HCT116 (cell line): ENCODE results near the gene THRB. TPM values are rescaled to one million over a fixed set of nuclear protein-coding genes. Genes with fewer than 3 reads are reported as not detected.

Source experiments
- ATAC-seq: fragments of 200-7000 bp; cut with Tn5 transposase; 2 replicates; pipeline ENCODE4 v1.9.1; 2020; ENCODE audit warnings: mild to moderate bottlenecking, moderate library complexity
- BruUV-seq: library from RNA; stranded (reverse); fragments of 400-500 nt; replicated peaks from 2 replicates; lab custom pipeline; 2021; lab: Mats Ljungman, UMichigan
- CTCF ChIA-PET: fragments of 300-600 bp; sonication (Branson Sonifier 250); formaldehyde crosslinking; loops from one replicate; lab custom pipeline; 2021; ENCODE audit warnings: antibody characterized with exemption; lab: Charles Lee
- POLR2A ChIA-PET: fragments of 300-600, 350-600 bp; sonication (Branson Sonifier 250); formaldehyde crosslinking; loops from one replicate; lab custom pipeline; 2021; ENCODE audit warnings: antibody characterized with exemption; lab: Charles Lee
- RAD21 ChIA-PET, 2 experiments: fragments of 300-600 bp; sonication (Branson Sonifier 250); formaldehyde crosslinking; loops; one replicate each; lab custom pipeline; 2023; ENCODE audit warnings: low total read pairs in 2 of 2; ENCODE audit not compliant: uncharacterized antibody in 2 of 2, unreplicated experiment in 2 of 2, low non-redundant PET in 1 of 2; lab: Charles Lee
- DNase-seq: peaks from one replicate; pipeline ENCODE4 v3.0.0-alpha.2; 2010; ENCODE audit warnings: low read depth, low spot score
- H2AFZ ChIP-seq: fragments of 200-600 bp; shearing (Covaris generic), sonication (generic); 2 replicates; pipeline ENCODE4 v1.6.1; 2017; ENCODE audit warnings: low read depth, mixed run types, mixed read lengths, antibody characterized with exemption, low read length; ENCODE audit not compliant: poor library complexity, severe bottlenecking
- H3K27ac ChIP-seq: 2 replicates; pipeline ENCODE4 v1.5.1; 2012; ENCODE audit warnings: low read depth, low read length
- H3K27me3 ChIP-seq: fragments of 200-600 bp; sonication (generic); 2 replicates; pipeline ENCODE4 v1.6.1; 2016; ENCODE audit warnings: mixed run types, low read length, mixed read lengths; ENCODE audit not compliant: insufficient read depth
- H3K36me3 ChIP-seq, 2 experiments: fragments of 200-500 bp in 1 of 2; fragments of 200-600 bp in 1 of 2; sonication (Bioruptor generic) in 1 of 2; sonication (generic) in 1 of 2; 2 replicates each; pipeline versions ENCODE4 v1.5.1 to v1.6.1; 2014 to 2016; ENCODE audit warnings: low read length in 2 of 2, inconsistent platforms in 1 of 2, mixed read lengths in 1 of 2, mixed run types in 1 of 2; ENCODE audit not compliant: insufficient read depth in 2 of 2, control insufficient read depth in 1 of 2
- H3K4me1 ChIP-seq, 2 experiments: fragments of 200-600 bp in 1 of 2; sonication (generic) in 1 of 2; 2 replicates each; pipeline versions ENCODE4 v1.5.1 to v1.6.1; 2012 to 2017; ENCODE audit warnings: low read length in 2 of 2, inconsistent platforms in 1 of 2, mild to moderate bottlenecking in 1 of 2, mixed read lengths in 1 of 2, mixed run types in 1 of 2, moderate library complexity in 1 of 2; ENCODE audit not compliant: insufficient read depth in 2 of 2, control insufficient read depth in 1 of 2
- H3K4me2 ChIP-seq: fragments of 200-600 bp; sonication (generic); 2 replicates; pipeline ENCODE4 v1.6.1; 2017; ENCODE audit warnings: mixed run types, low read length, mixed read lengths
- H3K4me3 ChIP-seq, 2 experiments: fragments of 200-600 bp in 1 of 2; sonication (generic) in 1 of 2; replicated peaks in 1 of 2; 2 replicates each; pipeline ENCODE4 v1.5.1; 2011 to 2016; ENCODE audit warnings: low read length in 2 of 2, control low read depth in 1 of 2, low read depth in 1 of 2, mild to moderate bottlenecking in 1 of 2, mixed read lengths in 1 of 2, mixed run types in 1 of 2
- H3K79me2 ChIP-seq: fragments of 200-600 bp; sonication (generic); 2 replicates; pipeline ENCODE4 v1.6.1; 2017; ENCODE audit warnings: mild to moderate bottlenecking, mixed run types, low read length, moderate library complexity, mixed read lengths; ENCODE audit not compliant: insufficient read depth
- H3K9ac ChIP-seq: fragments of 200-600 bp; sonication (generic); 2 replicates; pipeline ENCODE4 v1.6.1; 2016; ENCODE audit warnings: low read length, mixed read lengths
- H3K9me2 ChIP-seq: fragments of 200-600 bp; sonication (generic), shearing (Covaris generic); 2 replicates; pipeline ENCODE4 v1.6.1; 2017; ENCODE audit warnings: mixed run types, mild to moderate bottlenecking, moderate library complexity; ENCODE audit not compliant: insufficient read depth
- H3K9me3 ChIP-seq, 2 experiments: fragments of 200-500 bp in 1 of 2; fragments of 200-600 bp in 1 of 2; sonication (Bioruptor generic) in 1 of 2; sonication (generic) in 1 of 2; 2 replicates each; pipeline ENCODE4 v1.6.1; 2014 to 2017; ENCODE audit warnings: low read length in 2 of 2, mixed read lengths in 2 of 2, inconsistent platforms in 1 of 2, low read depth in 1 of 2, mild to moderate bottlenecking in 1 of 2, mixed run types in 1 of 2, moderate library complexity in 1 of 2; ENCODE audit not compliant: control insufficient read depth in 1 of 2, insufficient read depth in 1 of 2
- H4K20me1 ChIP-seq: fragments of 200-600 bp; sonication (generic), shearing (Covaris generic); 2 replicates; pipeline ENCODE4 v1.6.1; 2017; ENCODE audit warnings: mixed run types, mild to moderate bottlenecking, moderate library complexity; ENCODE audit not compliant: insufficient read depth
- CBX3 ChIP-seq: IDR thresholded peaks from 2 replicates; pipeline ENCODE4 v1.6.1; 2012; ENCODE audit warnings: low read depth
- CEBPB ChIP-seq: IDR thresholded peaks from 2 replicates; pipeline ENCODE4 v1.6.1; 2012; ENCODE audit warnings: low read depth
- EGR1 ChIP-seq: IDR thresholded peaks from 2 replicates; pipeline ENCODE4 v1.6.1; 2012; ENCODE audit warnings: low read depth
- ELF1 ChIP-seq: IDR thresholded peaks from 2 replicates; pipeline ENCODE4 v1.6.1; 2012; ENCODE audit warnings: low read depth, borderline replicate concordance
- EZH2 ChIP-seq: fragments of 200-600 bp; sonication (generic); IDR thresholded peaks from 2 replicates; pipeline ENCODE4 v1.6.1; 2017; ENCODE audit warnings: antibody characterized with exemption, mixed run types
- EZH2phosphoT487 ChIP-seq: fragments of 200-600 bp; IDR thresholded peaks from 2 replicates; pipeline ENCODE4 v1.6.1; 2018; ENCODE audit warnings: antibody characterized with exemption, borderline replicate concordance
- FOSL1 ChIP-seq: IDR thresholded peaks from 2 replicates; pipeline ENCODE4 v1.6.1; 2012; ENCODE audit warnings: low read depth
- POLR2A ChIP-seq: IDR thresholded peaks from 2 replicates; pipeline ENCODE4 v1.7.0; 2011; ENCODE audit warnings: borderline replicate concordance; ENCODE audit not compliant: insufficient read depth, insufficient read length; ENCODE audit errors: extremely low read depth
- SIN3A ChIP-seq: IDR thresholded peaks from 2 replicates; pipeline ENCODE4 v1.6.1; 2012; ENCODE audit warnings: low read depth
- SRF ChIP-seq: IDR thresholded peaks from 2 replicates; pipeline ENCODE4 v1.6.1; 2012; ENCODE audit warnings: low read depth
- TCF7L2 ChIP-seq: IDR thresholded peaks from 2 replicates; pipeline ENCODE4 v1.7.0; 2011; ENCODE audit warnings: borderline replicate concordance, inconsistent platforms; ENCODE audit not compliant: insufficient read depth, insufficient read length; ENCODE audit errors: extremely low read depth
- YY1 ChIP-seq: IDR thresholded peaks from 2 replicates; pipeline ENCODE4 v1.6.1; 2011; ENCODE audit warnings: low read length, low read depth, moderate library complexity, mild to moderate bottlenecking; ENCODE audit not compliant: insufficient replicate concordance; ENCODE audit errors: extremely low read depth
- intact Hi-C: fragments of 100-400 bp; cut with micrococcal nuclease; formaldehyde crosslinking; loops from 2 replicates; pipeline ENCODE4 v1.10.0; 2022
- total RNA-seq: library from RNA; stranded (reverse); gene quantifications from one replicate; pipeline ENCODE4 v1.2.1, GENCODE V29; 2021; ENCODE audit not compliant: unreplicated experiment
- TF ChIP-seq, protein P1 (sequence below): IDR thresholded peaks from 2 replicates; pipeline ENCODE4 v1.6.1; 2012
- TF ChIP-seq, protein P2 (sequence below): IDR thresholded peaks from 2 replicates; pipeline ENCODE4 v1.6.1; 2012
- TF ChIP-seq, protein P3 (sequence below): IDR thresholded peaks from 2 replicates; pipeline ENCODE4 v1.6.1; 2012; ENCODE audit warnings: low read depth
- TF ChIP-seq, protein P4 (sequence below): IDR thresholded peaks from 2 replicates; pipeline ENCODE4 v1.6.1; 2011; ENCODE audit warnings: mild to moderate bottlenecking, low read length, moderate library complexity; ENCODE audit not compliant: insufficient replicate concordance; ENCODE audit errors: extremely low read depth

THRB gene
- total RNA-seq, 1 experiment from 2014 or later, result 2.5 TPM

DNA sequence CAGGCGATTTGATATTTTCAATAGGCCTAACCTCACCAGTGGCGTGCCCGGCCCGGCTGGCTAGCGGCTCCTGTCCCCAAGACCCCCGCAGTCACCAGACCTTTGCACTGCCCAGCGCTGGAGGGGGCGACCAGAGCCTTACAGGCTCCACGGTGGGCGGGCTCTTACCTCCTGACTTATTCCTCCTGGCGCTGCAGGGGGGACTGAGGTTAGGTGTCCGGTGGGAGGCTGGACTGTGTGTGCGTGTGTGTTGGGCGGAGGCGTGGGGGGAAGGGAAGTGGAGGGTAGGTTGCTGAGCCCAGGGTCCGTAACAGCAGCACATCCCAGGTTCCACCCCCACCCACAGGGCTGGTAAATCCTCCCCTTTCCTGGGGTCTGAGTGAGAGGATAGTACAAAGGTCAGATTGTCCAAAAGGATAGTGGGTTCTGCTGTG, 27.5 kb upstream of the THRB start:
- no peak overlapping the region for H3K9ac ChIP-seq
- no peaks in the 10 kb centered on the region for H3K36me3 ChIP-seq
- peaks cover 0 to 15% of the 10 kb centered on the region in 2 experiments; a peak in 2 of 4 replicates for H3K4me1 ChIP-seq
- H3K9me2 ChIP-seq, result no peaks in the 10 kb centered on the region
- no peaks in the 10 kb centered on the region for H3K27me3 ChIP-seq
- RAD21 ChIA-PET, result no interaction called here
- intact Hi-C loops, result no loop called here
- no peak overlapping the region for H3K4me2 ChIP-seq
- TF ChIP-seq, protein P1, sequence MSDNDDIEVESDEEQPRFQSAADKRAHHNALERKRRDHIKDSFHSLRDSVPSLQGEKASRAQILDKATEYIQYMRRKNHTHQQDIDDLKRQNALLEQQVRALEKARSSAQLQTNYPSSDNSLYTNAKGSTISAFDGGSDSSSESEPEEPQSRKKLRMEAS, result no peak
- no peak for TF ChIP-seq EZH2phosphoT487
- no peak for TF ChIP-seq CEBPB
- no peak for TF ChIP-seq TCF7L2
- TF ChIP-seq, protein P2, sequence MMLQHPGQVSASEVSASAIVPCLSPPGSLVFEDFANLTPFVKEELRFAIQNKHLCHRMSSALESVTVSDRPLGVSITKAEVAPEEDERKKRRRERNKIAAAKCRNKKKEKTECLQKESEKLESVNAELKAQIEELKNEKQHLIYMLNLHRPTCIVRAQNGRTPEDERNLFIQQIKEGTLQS, result no peak
- no peak for TF ChIP-seq EZH2
- no peak for TF ChIP-seq FOSL1
- TF ChIP-seq, protein P3, sequence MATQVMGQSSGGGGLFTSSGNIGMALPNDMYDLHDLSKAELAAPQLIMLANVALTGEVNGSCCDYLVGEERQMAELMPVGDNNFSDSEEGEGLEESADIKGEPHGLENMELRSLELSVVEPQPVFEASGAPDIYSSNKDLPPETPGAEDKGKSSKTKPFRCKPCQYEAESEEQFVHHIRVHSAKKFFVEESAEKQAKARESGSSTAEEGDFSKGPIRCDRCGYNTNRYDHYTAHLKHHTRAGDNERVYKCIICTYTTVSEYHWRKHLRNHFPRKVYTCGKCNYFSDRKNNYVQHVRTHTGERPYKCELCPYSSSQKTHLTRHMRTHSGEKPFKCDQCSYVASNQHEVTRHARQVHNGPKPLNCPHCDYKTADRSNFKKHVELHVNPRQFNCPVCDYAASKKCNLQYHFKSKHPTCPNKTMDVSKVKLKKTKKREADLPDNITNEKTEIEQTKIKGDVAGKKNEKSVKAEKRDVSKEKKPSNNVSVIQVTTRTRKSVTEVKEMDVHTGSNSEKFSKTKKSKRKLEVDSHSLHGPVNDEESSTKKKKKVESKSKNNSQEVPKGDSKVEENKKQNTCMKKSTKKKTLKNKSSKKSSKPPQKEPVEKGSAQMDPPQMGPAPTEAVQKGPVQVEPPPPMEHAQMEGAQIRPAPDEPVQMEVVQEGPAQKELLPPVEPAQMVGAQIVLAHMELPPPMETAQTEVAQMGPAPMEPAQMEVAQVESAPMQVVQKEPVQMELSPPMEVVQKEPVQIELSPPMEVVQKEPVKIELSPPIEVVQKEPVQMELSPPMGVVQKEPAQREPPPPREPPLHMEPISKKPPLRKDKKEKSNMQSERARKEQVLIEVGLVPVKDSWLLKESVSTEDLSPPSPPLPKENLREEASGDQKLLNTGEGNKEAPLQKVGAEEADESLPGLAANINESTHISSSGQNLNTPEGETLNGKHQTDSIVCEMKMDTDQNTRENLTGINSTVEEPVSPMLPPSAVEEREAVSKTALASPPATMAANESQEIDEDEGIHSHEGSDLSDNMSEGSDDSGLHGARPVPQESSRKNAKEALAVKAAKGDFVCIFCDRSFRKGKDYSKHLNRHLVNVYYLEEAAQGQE, result no peak
- no peak for TF ChIP-seq SIN3A
- no peak for TF ChIP-seq YY1
- no peak for TF ChIP-seq ELF1
- TF ChIP-seq SRF, result no peak
- no peak for TF ChIP-seq POLR2A
- TF ChIP-seq, protein P4, sequence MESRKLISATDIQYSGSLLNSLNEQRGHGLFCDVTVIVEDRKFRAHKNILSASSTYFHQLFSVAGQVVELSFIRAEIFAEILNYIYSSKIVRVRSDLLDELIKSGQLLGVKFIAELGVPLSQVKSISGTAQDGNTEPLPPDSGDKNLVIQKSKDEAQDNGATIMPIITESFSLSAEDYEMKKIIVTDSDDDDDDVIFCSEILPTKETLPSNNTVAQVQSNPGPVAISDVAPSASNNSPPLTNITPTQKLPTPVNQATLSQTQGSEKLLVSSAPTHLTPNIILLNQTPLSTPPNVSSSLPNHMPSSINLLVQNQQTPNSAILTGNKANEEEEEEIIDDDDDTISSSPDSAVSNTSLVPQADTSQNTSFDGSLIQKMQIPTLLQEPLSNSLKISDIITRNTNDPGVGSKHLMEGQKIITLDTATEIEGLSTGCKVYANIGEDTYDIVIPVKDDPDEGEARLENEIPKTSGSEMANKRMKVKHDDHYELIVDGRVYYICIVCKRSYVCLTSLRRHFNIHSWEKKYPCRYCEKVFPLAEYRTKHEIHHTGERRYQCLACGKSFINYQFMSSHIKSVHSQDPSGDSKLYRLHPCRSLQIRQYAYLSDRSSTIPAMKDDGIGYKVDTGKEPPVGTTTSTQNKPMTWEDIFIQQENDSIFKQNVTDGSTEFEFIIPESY, result no peak
- TF ChIP-seq EGR1, result no peak
- no peak for TF ChIP-seq CBX3
- no peak for ATAC-seq
- H3K79me2 ChIP-seq, result no peaks in the 10 kb centered on the region
- CTCF ChIA-PET, result no interaction called here
- no peak overlapping the region for H3K4me3 ChIP-seq
- POLR2A ChIA-PET, result no interaction called here
- DNase-seq, result no peak
- no peaks in the 10 kb centered on the region for H3K9me3 ChIP-seq
- no peak overlapping the region for H3K27ac ChIP-seq
- no TSS peak for BruUV-seq
- no peaks in the 10 kb centered on the region for H4K20me1 ChIP-seq
- no peak overlapping the region for H2AFZ ChIP-seq
